IMR-90 (cell line): ENCODE measurements around the gene TPT1. TPM values are rescaled to one million over a fixed set of nuclear protein-coding genes. Genes with fewer than 3 reads are reported as not detected.

ENCODE experiments used
- ATAC-seq: fragments of 200-7000 bp; cut with Tn5 transposase; 2 replicates; pipeline ENCODE4 v1.9.1; 2020; ENCODE audit warnings: low read depth, mild to moderate bottlenecking, moderate library complexity
- BruUV-seq: library from RNA; stranded (reverse); fragments of 400-500 nt; replicated peaks from 2 replicates; lab custom pipeline; 2021; lab: Mats Ljungman, UMichigan
- CTCF ChIA-PET: fragments of 300-600 bp; formaldehyde crosslinking; extraction: SDS; loops from one replicate; lab custom pipeline; 2021; ENCODE audit warnings: antibody characterized with exemption; lab: Yijun Ruan, JAX
- POLR2A ChIA-PET: fragments of 300-600 bp; sonication (Branson Sonifier 250); formaldehyde crosslinking; loops from one replicate; lab custom pipeline; 2022; ENCODE audit warnings: antibody characterized with exemption; ENCODE audit not compliant: unreplicated experiment; lab: Charles Lee
- DNase-seq: peaks from one replicate; pipeline ENCODE4 v3.0.0; 2013
- H2AFZ ChIP-seq: replicated peaks from 2 replicates; pipeline ENCODE3; 2013; ENCODE audit warnings: low read length, mild to moderate bottlenecking; ENCODE audit not compliant: poor library complexity
- H2AK5ac ChIP-seq: 2 replicates; pipeline ENCODE4 v1.6.1; 2013; ENCODE audit warnings: low read depth, low read length, inconsistent platforms
- H2AK9ac ChIP-seq: replicated peaks from 2 replicates; pipeline ENCODE3; 2013; ENCODE audit warnings: mild to moderate bottlenecking, low read depth, low read length, moderate library complexity; ENCODE audit not compliant: poor library complexity
- H2BK120ac ChIP-seq: 2 replicates; pipeline ENCODE4 v1.6.1; 2013; ENCODE audit warnings: low read depth, low read length, inconsistent platforms
- H2BK15ac ChIP-seq: 3 replicates; pipeline ENCODE4 v1.6.1; 2013; ENCODE audit warnings: low read depth, low read length, inconsistent platforms
- H2BK20ac ChIP-seq: 2 replicates; pipeline ENCODE4 v1.6.1; 2013; ENCODE audit warnings: low read depth, mild to moderate bottlenecking, inconsistent platforms, low read length, moderate library complexity
- H2BK5ac ChIP-seq: 2 replicates; pipeline ENCODE4 v1.6.1; 2013; ENCODE audit warnings: mild to moderate bottlenecking, low read depth, low read length, inconsistent platforms; ENCODE audit not compliant: poor library complexity, severe bottlenecking
- H3K14ac ChIP-seq: replicated peaks from 2 replicates; pipeline ENCODE4 v1.6.1; 2013; ENCODE audit warnings: low read depth, low read length, inconsistent platforms
- H3K18ac ChIP-seq: 2 replicates; pipeline ENCODE4 v1.6.1; 2013; ENCODE audit warnings: low read depth, low read length, control low read depth
- H3K23ac ChIP-seq: 2 replicates; pipeline ENCODE4 v1.6.1; 2013; ENCODE audit warnings: low read depth, low read length, inconsistent platforms
- H3K27ac ChIP-seq: 2 replicates; pipeline ENCODE4 v1.5.1; 2013; ENCODE audit warnings: mild to moderate bottlenecking, control low read depth, low read length; ENCODE audit not compliant: insufficient read depth
- H3K27me3 ChIP-seq: 2 replicates; pipeline ENCODE4 v1.6.1; 2013; ENCODE audit warnings: low read length; ENCODE audit not compliant: control insufficient read depth, insufficient read depth
- H3K36me3 ChIP-seq: 2 replicates; pipeline ENCODE4 v1.6.1; 2013; ENCODE audit warnings: low read length, mixed read lengths; ENCODE audit not compliant: control insufficient read depth, insufficient read depth
- H3K4ac ChIP-seq: 2 replicates; pipeline ENCODE4 v1.6.1; 2013; ENCODE audit warnings: low read depth, low read length, inconsistent platforms
- H3K4me1 ChIP-seq: 2 replicates; pipeline ENCODE4 v1.6.1; 2013; ENCODE audit warnings: low read length, mixed read lengths; ENCODE audit not compliant: control insufficient read depth, insufficient read depth
- H3K4me2 ChIP-seq: 2 replicates; pipeline ENCODE4 v1.6.1; 2013; ENCODE audit warnings: low read depth, mild to moderate bottlenecking, control low read depth, low read length, moderate library complexity
- H3K4me3 ChIP-seq: 2 replicates; pipeline ENCODE4 v1.5.1; 2013; ENCODE audit warnings: low read depth, mild to moderate bottlenecking, control low read depth, low read length, moderate library complexity; ENCODE audit not compliant: insufficient read depth
- H3K56ac ChIP-seq: 2 replicates; pipeline ENCODE4 v1.6.1; 2013; ENCODE audit warnings: low read length, inconsistent platforms; ENCODE audit not compliant: insufficient read depth; ENCODE audit errors: extremely low read depth
- H3K79me1 ChIP-seq, 2 experiments: 2 replicates each; pipeline ENCODE4 v1.6.1; 2013; ENCODE audit warnings: low read length in 2 of 2, inconsistent platforms in 1 of 2, low read depth in 1 of 2
- H3K9ac ChIP-seq: 2 replicates; pipeline ENCODE4 v1.6.1; 2013; ENCODE audit warnings: low read depth, low read length, control low read depth
- H3K9me1 ChIP-seq: 2 replicates; pipeline ENCODE4 v1.6.1; 2013; ENCODE audit warnings: low read length, inconsistent platforms; ENCODE audit not compliant: insufficient read depth
- H3K9me3 ChIP-seq: 2 replicates; pipeline ENCODE4 v1.6.1; 2013; ENCODE audit warnings: low read length; ENCODE audit not compliant: control insufficient read depth, insufficient read depth
- H4K20me1 ChIP-seq: 2 replicates; pipeline ENCODE4 v1.6.1; 2013; ENCODE audit warnings: low read length, inconsistent platforms; ENCODE audit not compliant: insufficient read depth
- H4K5ac ChIP-seq: 2 replicates; pipeline ENCODE4 v1.6.1; 2013; ENCODE audit warnings: mild to moderate bottlenecking, low read depth, low read length, control low read depth
- H4K8ac ChIP-seq, 2 experiments: 2 replicates each; pipeline ENCODE4 v1.6.1; 2013; ENCODE audit warnings: low read depth in 2 of 2, low read length in 2 of 2, control low read depth in 1 of 2, inconsistent platforms in 1 of 2
- H4K91ac ChIP-seq: 2 replicates; pipeline ENCODE4 v1.6.1; 2013; ENCODE audit warnings: low read depth, low read length, inconsistent platforms; ENCODE audit not compliant: insufficient read depth
- BHLHE40 ChIP-seq: fragments of 150-350 bp; IDR thresholded peaks from 2 replicates; pipeline ENCODE4 v1.6.1; 2016; ENCODE audit warnings: mild to moderate bottlenecking, low read depth, low read length
- MAFK ChIP-seq: IDR thresholded peaks from 2 replicates; pipeline ENCODE4 v1.6.1; 2012; ENCODE audit warnings: low read depth, low read length, improper control_type of control experiment
- MAZ ChIP-seq: IDR thresholded peaks from 2 replicates; pipeline ENCODE4 v1.6.1; 2012; ENCODE audit warnings: low read depth, mild to moderate bottlenecking, low read length, improper control_type of control experiment, moderate library complexity, borderline replicate concordance
- POLR2A ChIP-seq: IDR thresholded peaks from 2 replicates; pipeline ENCODE4 v1.6.1; 2012; ENCODE audit warnings: mild to moderate bottlenecking, low read depth, low read length
- SMC3 ChIP-seq: fragments of 150-350 bp; IDR thresholded peaks from 2 replicates; pipeline ENCODE4 v1.6.1; 2016; ENCODE audit warnings: low read depth, mild to moderate bottlenecking, antibody characterized with exemption, low read length, moderate library complexity
- WGBS, 2 experiments: methylation state at CpG; one replicate each; pipeline versions ENCODE4 v1.1.5 to v1.1.7; 2013; ENCODE audit warnings: missing lambda C conversion rate in 2 of 2; ENCODE audit not compliant: insufficient read length in 1 of 2; ENCODE audit errors: extremely low coverage in 2 of 2; 5-methylcytosine and 5-hydroxymethylcytosine counted together
- dilution Hi-C: fragments of 300-500 bp; cut with HindIII; formaldehyde crosslinking; loops from one replicate; pipeline ENCODE4 v1.14.3; 2018; ENCODE audit warnings: low sequenced_read_pairs; ENCODE audit not compliant: unreplicated experiment
- in situ Hi-C: fragments of 300-500 bp; cut with MboI; formaldehyde crosslinking; loops from 3 replicates; pipeline ENCODE4 v1.14.3; 2019; ENCODE audit warnings: low sequenced_read_pairs, inconsistent platforms, mixed read lengths
- intact Hi-C: fragments of 100-400 bp; cut with micrococcal nuclease; formaldehyde crosslinking; loops from 2 replicates; pipeline ENCODE4 v1.10.0; 2022
- polyA plus RNA-seq, 3 experiments: library from polyadenylated mRNA; depleted of rRNA; stranded (reverse); fragments of >200 nt; gene quantifications; 2 replicates each; pipeline ENCODE4 v1.2.3, GENCODE V29; 2012; ENCODE audit warnings: low replicate concordance in 1 of 3
- total RNA-seq: library from RNA; depleted of rRNA; stranded (reverse); fragments of >200 nt; gene quantifications from 2 replicates; pipeline ENCODE4 v1.2.3, GENCODE V29; 2012
- TF ChIP-seq, protein P1 (sequence below): fragments of 150-350 bp; IDR thresholded peaks from 2 replicates; pipeline ENCODE4 v1.6.1; 2016; ENCODE audit warnings: low read depth, mild to moderate bottlenecking, low read length, moderate library complexity, borderline replicate concordance

The TPT1 gene
- total and polyA plus RNA-seq, 2 of the 4 experiments (the other 2 are of a cell fraction) = 1,663 to 2,665 TPM

DNA sequence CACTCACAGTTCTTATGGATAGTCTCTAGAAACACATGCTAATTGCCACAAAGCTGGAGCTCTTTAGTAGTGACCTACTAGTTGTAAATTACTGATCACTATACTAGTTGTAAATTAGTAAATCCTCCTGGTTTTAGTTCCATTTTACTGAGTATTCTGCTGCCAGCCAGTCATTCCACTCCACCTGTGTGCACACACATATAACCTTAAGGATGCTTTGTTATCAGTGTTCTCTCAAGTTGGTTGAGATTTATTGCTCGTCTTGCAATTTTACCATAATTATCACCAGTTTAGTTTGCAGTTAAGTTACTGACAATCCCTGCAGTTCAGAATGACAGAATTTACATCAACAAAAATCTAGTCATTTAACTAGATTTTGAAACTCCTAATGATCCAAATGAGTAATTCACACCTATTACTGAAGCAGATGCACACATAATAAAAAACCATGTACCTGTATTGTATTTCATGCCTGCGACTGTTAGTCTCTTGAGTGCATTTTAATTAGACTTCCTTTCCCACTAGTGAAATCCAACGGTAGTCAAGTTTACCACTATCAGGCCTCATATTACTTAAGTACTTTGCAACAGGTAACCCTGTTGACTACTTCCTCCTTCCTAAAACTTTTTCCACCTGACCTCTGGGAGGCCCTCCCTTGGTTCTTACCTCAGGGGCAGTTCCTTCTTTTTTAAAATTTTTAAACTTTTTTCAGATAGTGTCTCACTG, 7.6 kb downstream of the TPT1 start:
- peaks cover 20% of the 10 kb centered on the region for H3K9me1 ChIP-seq
- no peak overlapping the region for H2AFZ ChIP-seq
- no peak overlapping the region for H2AK9ac ChIP-seq
- TF ChIP-seq MAFK (peak; percentile 47), MAZ (no peak), POLR2A (peak; percentile 4; the same call in 1 of the 2 replicates), SMC3 (no peak), BHLHE40 (no peak)
- TF ChIP-seq, protein P1, sequence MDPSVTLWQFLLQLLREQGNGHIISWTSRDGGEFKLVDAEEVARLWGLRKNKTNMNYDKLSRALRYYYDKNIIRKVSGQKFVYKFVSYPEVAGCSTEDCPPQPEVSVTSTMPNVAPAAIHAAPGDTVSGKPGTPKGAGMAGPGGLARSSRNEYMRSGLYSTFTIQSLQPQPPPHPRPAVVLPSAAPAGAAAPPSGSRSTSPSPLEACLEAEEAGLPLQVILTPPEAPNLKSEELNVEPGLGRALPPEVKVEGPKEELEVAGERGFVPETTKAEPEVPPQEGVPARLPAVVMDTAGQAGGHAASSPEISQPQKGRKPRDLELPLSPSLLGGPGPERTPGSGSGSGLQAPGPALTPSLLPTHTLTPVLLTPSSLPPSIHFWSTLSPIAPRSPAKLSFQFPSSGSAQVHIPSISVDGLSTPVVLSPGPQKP = no peak
- no peak overlapping the region for H2AK5ac ChIP-seq
- no TSS peak for BruUV-seq
- H3K14ac ChIP-seq = no peak overlapping the region
- peaks cover 77% of the 10 kb centered on the region for H4K20me1 ChIP-seq
- H3K27me3 ChIP-seq = no peaks in the 10 kb centered on the region
- ATAC-seq (no peak), DNase-seq (no peak)
- in situ Hi-C loops = no loop called here
- H3K4me2 ChIP-seq = no peak overlapping the region
- POLR2A ChIA-PET = interaction anchor here (0.6 kb wide), 1 partner anchor 21 kb away, joined by 3 read pairs; no protein-coding TSS in a partner anchor
- no peak overlapping the region for H3K4me3 ChIP-seq
- no peak overlapping the region for H3K18ac ChIP-seq
- CTCF ChIA-PET = interaction anchor here (1.0 kb wide), 1 partner anchor 38 kb away, joined by 3 read pairs; no protein-coding TSS in a partner anchor
- no peak overlapping the region for H3K27ac ChIP-seq
- H3K56ac ChIP-seq = no peak overlapping the region
- peaks cover 17 to 64% of the 10 kb centered on the region in 2 experiments for H3K79me1 ChIP-seq
- H4K91ac ChIP-seq = no peak overlapping the region
- WGBS, 2 experiments = 100% methylated on average over 1 of the region's 3 CpGs; no CpG with 5 or more reads in 1 of the 2 experiments
- intact Hi-C loops = no loop called here
- no peak overlapping the region for H2BK120ac ChIP-seq
- H3K9ac ChIP-seq = no peak overlapping the region
- no peak overlapping the region for H2BK15ac ChIP-seq
- no peak overlapping the region for H2BK20ac ChIP-seq
- H3K36me3 ChIP-seq = peaks cover 31% of the 10 kb centered on the region
- H2BK5ac ChIP-seq = no peak overlapping the region
- H3K4me1 ChIP-seq = peaks cover 11% of the 10 kb centered on the region
- H3K23ac ChIP-seq = no peak overlapping the region
- no peak overlapping the region for H4K5ac ChIP-seq
- H4K8ac ChIP-seq = no peak overlapping the region
- dilution Hi-C loops = no loop called here
- H3K4ac ChIP-seq = no peak overlapping the region
- H3K9me3 ChIP-seq = no peaks in the 10 kb centered on the region
